Liver (tissue), 9 donors: ENCODE data around the gene BRDT. TPM values are rescaled to one million over a fixed set of nuclear protein-coding genes. Genes with fewer than 3 reads are reported as not detected.

Experiments
- DNase-seq: peaks from one replicate; pipeline ENCODE4 v3.0.0-alpha.2; 2017; ENCODE audit warnings: low spot score
- H3K27ac ChIP-seq, 2 donors: one replicate each; pipeline ENCODE4 v1.7.0; 2013; ENCODE audit warnings: inconsistent platforms in 2 of 2, low read length in 2 of 2, control low read depth in 1 of 2, low read depth in 1 of 2, mild to moderate bottlenecking in 1 of 2
- H3K27me3 ChIP-seq, 4 donors: one replicate each; pipeline versions ENCODE4 v1.6.1 to v1.7.0; 2013; ENCODE audit warnings: low read length in 3 of 4, inconsistent platforms in 1 of 4, mild to moderate bottlenecking in 1 of 4, moderate library complexity in 1 of 4; ENCODE audit not compliant: control insufficient read depth in 4 of 4, insufficient read depth in 4 of 4
- H3K36me3 ChIP-seq, 4 donors: one replicate each; pipeline versions ENCODE4 v1.6.1 to v1.7.0; 2013; ENCODE audit warnings: low read length in 3 of 4, mild to moderate bottlenecking in 3 of 4, low read depth in 1 of 4, moderate library complexity in 1 of 4; ENCODE audit not compliant: control insufficient read depth in 4 of 4, insufficient read depth in 3 of 4
- H3K4me1 ChIP-seq, 4 donors: one replicate each; pipeline versions ENCODE4 v1.6.1 to v1.7.0; 2013; ENCODE audit warnings: low read length in 3 of 4, mild to moderate bottlenecking in 3 of 4, moderate library complexity in 1 of 4; ENCODE audit not compliant: control insufficient read depth in 4 of 4, insufficient read depth in 4 of 4
- H3K4me3 ChIP-seq, 3 donors: one replicate each; pipeline versions ENCODE4 v1.6.1 to v1.7.0; 2013; ENCODE audit warnings: low read length in 3 of 3, control low read depth in 1 of 3, low read depth in 1 of 3, mild to moderate bottlenecking in 1 of 3
- H3K9ac ChIP-seq, 2 donors: one replicate each; pipeline ENCODE4 v1.7.0; 2013; ENCODE audit warnings: low read length in 2 of 2, mild to moderate bottlenecking in 2 of 2, moderate library complexity in 2 of 2, control low read depth in 1 of 2, low read depth in 1 of 2
- H3K9me3 ChIP-seq, 4 donors: one replicate each; pipeline versions ENCODE4 v1.6.1 to v1.7.0; 2013; ENCODE audit warnings: low read length in 3 of 4; ENCODE audit not compliant: control insufficient read depth in 4 of 4
- ATF3 ChIP-seq: IDR thresholded peaks from 2 replicates; pipeline ENCODE4 v1.6.1; 2016; ENCODE audit warnings: antibody characterized with exemption
- CTCF ChIP-seq: fragments of 150-350 bp; IDR thresholded peaks from 2 replicates; pipeline ENCODE4 v1.5.1; 2017; ENCODE audit warnings: improper control_type of control experiment, low read depth, low read length; ENCODE audit not compliant: missing input control
- EGR1 ChIP-seq, 2 donors: IDR thresholded peaks; 2 replicates each; pipeline ENCODE4 v1.6.1; 2016 to 2018; ENCODE audit warnings: antibody characterized with exemption in 2 of 2, low read depth in 2 of 2
- FOXA1 ChIP-seq: IDR thresholded peaks from 2 replicates; pipeline ENCODE4 v1.6.1; 2016; ENCODE audit warnings: antibody characterized with exemption
- FOXA2 ChIP-seq: IDR thresholded peaks from 2 replicates; pipeline ENCODE4 v1.6.1; 2016; ENCODE audit warnings: antibody characterized with exemption
- GABPA ChIP-seq, 2 donors: IDR thresholded peaks in 1 of 2; conservative IDR thresholded peaks in 1 of 2; 2 replicates each; pipeline ENCODE4 v1.6.1; 2016; ENCODE audit warnings: antibody characterized with exemption in 2 of 2, mild to moderate bottlenecking in 1 of 2, moderate library complexity in 1 of 2
- HNF4A ChIP-seq, 2 donors: conservative IDR thresholded peaks; 2 replicates each; pipeline ENCODE4 v1.6.1; 2016; ENCODE audit warnings: antibody characterized with exemption in 2 of 2, mild to moderate bottlenecking in 2 of 2
- HNF4G ChIP-seq: IDR thresholded peaks from 2 replicates; pipeline ENCODE4 v1.6.1; 2016; ENCODE audit warnings: antibody characterized with exemption
- JUND ChIP-seq, 2 donors: IDR thresholded peaks; 2 replicates each; pipeline ENCODE4 v1.6.1; 2016; ENCODE audit warnings: antibody characterized with exemption in 2 of 2
- MAX ChIP-seq: IDR thresholded peaks from 2 replicates; pipeline ENCODE4 v1.6.1; 2016; ENCODE audit warnings: antibody characterized with exemption
- NR2F2 ChIP-seq: IDR thresholded peaks from 2 replicates; pipeline ENCODE4 v1.6.1; 2016; ENCODE audit warnings: antibody characterized with exemption
- RAD21 ChIP-seq, 2 donors: IDR thresholded peaks; 2 replicates each; pipeline ENCODE4 v1.6.1; 2016; ENCODE audit warnings: antibody characterized with exemption in 2 of 2, mild to moderate bottlenecking in 2 of 2
- REST ChIP-seq: IDR thresholded peaks from 2 replicates; pipeline ENCODE4 v1.6.1; 2016; ENCODE audit warnings: antibody characterized with exemption, mild to moderate bottlenecking
- RXRA ChIP-seq, 2 donors: IDR thresholded peaks; 2 replicates each; pipeline ENCODE4 v1.6.1; 2017 to 2018; ENCODE audit warnings: antibody characterized with exemption in 2 of 2, mild to moderate bottlenecking in 1 of 2
- SP1 ChIP-seq: IDR thresholded peaks from 2 replicates; pipeline ENCODE4 v1.6.1; 2018; ENCODE audit warnings: antibody characterized with exemption, mild to moderate bottlenecking
- TAF1 ChIP-seq: conservative IDR thresholded peaks from 2 replicates; pipeline ENCODE4 v1.6.1; 2016; ENCODE audit warnings: antibody characterized with exemption, mild to moderate bottlenecking
- YY1 ChIP-seq: IDR thresholded peaks from 2 replicates; pipeline ENCODE4 v1.6.1; 2016; ENCODE audit warnings: antibody characterized with exemption, mild to moderate bottlenecking
- ZBTB33 ChIP-seq: IDR thresholded peaks from 2 replicates; pipeline ENCODE4 v1.6.1; 2016; ENCODE audit warnings: antibody characterized with exemption
- WGBS: extraction: QIAGEN DNeasy Blood & Tissue Kit; methylation state at CpG from one replicate; pipeline ENCODE4 v1.1.7; 2013; 5-methylcytosine and 5-hydroxymethylcytosine counted together
- polyA plus RNA-seq, 2 donors: library from polyadenylated mRNA; stranded (reverse) in 1 of 2; unstranded in 1 of 2; fragments of 200-250 nt in 1 of 2; fragments of >200 nt in 1 of 2; fragmentation: Nextera tagmentation in 1 of 2; extraction: Ambion mirVana in 1 of 2; gene quantifications; one replicate each; pipeline versions ENCODE4 v1.2.1 to v1.2.3, GENCODE V29; 2013 to 2015
- total RNA-seq, 2 donors: library from RNA; depleted of rRNA; stranded (reverse); fragments of >200 nt; gene quantifications; one replicate each; pipeline ENCODE4 v1.2.3, GENCODE V29; 2014
- donor health status: healthy.
- donor health status: healthy.
- donor health status: healthy.
- donor health status: healthy.
- donor health status: healthy.

Gene BRDT
- total and polyA plus RNA-seq, 4 donors: not detected

- Histone ChIP-seq H3K9me3 (no peaks in the 10 kb centered on the region), H3K27ac (no peak overlapping the region), H3K4me1 (no peaks in the 10 kb centered on the region), H3K9ac (no peak overlapping the region), H3K27me3 (no peaks in the 10 kb centered on the region), H3K4me3 (no peak overlapping the region), H3K36me3 (no peaks in the 10 kb centered on the region)
- DNase-seq: no peak
- TF ChIP-seq NR2F2: no peak
- no peak for TF ChIP-seq YY1
- WGBS: 89% methylated on average over 4 of the region's 4 CpGs
These were observed 23.4 kb upstream of the BRDT start for GRCh38 chr1:91925644-91926435.

- Histone ChIP-seq H3K27me3 (no peaks in the 10 kb centered on the region), H3K9ac (no peak overlapping the region), H3K27ac (no peak overlapping the region), H3K4me3 (no peak overlapping the region), H3K9me3 (no peaks in the 10 kb centered on the region), H3K36me3 (no peaks in the 10 kb centered on the region), H3K4me1 (no peaks in the 10 kb centered on the region)
- TF ChIP-seq RXRA (IDR thresholded peaks at IDR 0.05) (no peak), ZBTB33 (no peak), GABPA (IDR thresholded peaks at IDR 0.05 in 1 of 2, conservative IDR thresholded peaks at IDR 0.05 in 1 of 2) (no peak), FOXA1 (no peak), NR2F2 (no peak), RAD21 (IDR thresholded peaks at IDR 0.05) (no peak), MAX (no peak), HNF4G (no peak), TAF1 (no peak), EGR1 (IDR thresholded peaks at IDR 0.05; ENCODE audit: low read depth in 2 of 2) (no peak), JUND (IDR thresholded peaks at IDR 0.05) (no peak), REST (no peak), ATF3 (no peak), CTCF (no peak), FOXA2 (no peak), HNF4A (conservative IDR thresholded peaks at IDR 0.05) (no peak), YY1 (no peak), SP1 (no peak)
- WGBS: 71% methylated on average over 2 of the region's 2 CpGs
- DNase-seq: no peak
These were observed 21.2 kb upstream of the BRDT start for GRCh38 chr1:91928026-91928425.
